Astrocyte of the cerebellum (primary cell): ENCODE data around the gene ASTN2.

Experiments
- DNase-seq: peaks from one replicate; pipeline ENCODE4 v3.0.0-alpha.2; 2011; ENCODE audit warnings: low read depth
- H3K4me3 ChIP-seq: 2 replicates; pipeline ENCODE4 v1.5.1; 2011; ENCODE audit warnings: mild to moderate bottlenecking, low read depth, low read length, moderate library complexity
- in situ Hi-C: cut with HindIII; loops from 2 replicates; pipeline ENCODE4 v1.10.0; 2017; ENCODE audit warnings: low sequenced_read_pairs
- TF ChIP-seq, protein P1 (sequence below): IDR thresholded peaks from 2 replicates; pipeline ENCODE4 v1.5.1; 2012; ENCODE audit warnings: low read length, low read depth, moderate library complexity, mild to moderate bottlenecking; ENCODE audit errors: missing control alignments

The ASTN2 gene

DNA sequence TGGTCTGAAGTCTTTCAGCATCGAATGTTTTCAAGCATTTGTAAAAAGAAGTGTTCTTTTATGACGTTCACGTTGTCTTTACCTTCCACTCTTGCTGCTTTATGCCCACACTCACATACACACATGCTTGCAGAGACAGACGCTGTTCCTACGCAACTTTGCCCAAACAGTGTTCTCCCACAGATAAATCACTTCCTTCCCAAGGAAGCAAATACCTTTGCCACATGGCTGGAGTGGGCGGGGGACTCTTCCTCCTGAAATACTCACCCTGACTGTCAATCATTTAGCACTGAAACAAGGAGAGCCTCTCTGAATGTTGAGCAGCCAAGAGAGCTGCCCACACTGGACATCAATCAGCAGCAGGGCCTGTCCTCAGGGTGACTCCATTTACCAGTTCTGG, 22.4 kb upstream of the ASTN2 start:
- TF ChIP-seq, protein P1, sequence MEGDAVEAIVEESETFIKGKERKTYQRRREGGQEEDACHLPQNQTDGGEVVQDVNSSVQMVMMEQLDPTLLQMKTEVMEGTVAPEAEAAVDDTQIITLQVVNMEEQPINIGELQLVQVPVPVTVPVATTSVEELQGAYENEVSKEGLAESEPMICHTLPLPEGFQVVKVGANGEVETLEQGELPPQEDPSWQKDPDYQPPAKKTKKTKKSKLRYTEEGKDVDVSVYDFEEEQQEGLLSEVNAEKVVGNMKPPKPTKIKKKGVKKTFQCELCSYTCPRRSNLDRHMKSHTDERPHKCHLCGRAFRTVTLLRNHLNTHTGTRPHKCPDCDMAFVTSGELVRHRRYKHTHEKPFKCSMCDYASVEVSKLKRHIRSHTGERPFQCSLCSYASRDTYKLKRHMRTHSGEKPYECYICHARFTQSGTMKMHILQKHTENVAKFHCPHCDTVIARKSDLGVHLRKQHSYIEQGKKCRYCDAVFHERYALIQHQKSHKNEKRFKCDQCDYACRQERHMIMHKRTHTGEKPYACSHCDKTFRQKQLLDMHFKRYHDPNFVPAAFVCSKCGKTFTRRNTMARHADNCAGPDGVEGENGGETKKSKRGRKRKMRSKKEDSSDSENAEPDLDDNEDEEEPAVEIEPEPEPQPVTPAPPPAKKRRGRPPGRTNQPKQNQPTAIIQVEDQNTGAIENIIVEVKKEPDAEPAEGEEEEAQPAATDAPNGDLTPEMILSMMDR: no peak
- DNase-seq: no peak
- H3K4me3 ChIP-seq: no peak overlapping the region
- in situ Hi-C loops: no loop called here

DNA sequence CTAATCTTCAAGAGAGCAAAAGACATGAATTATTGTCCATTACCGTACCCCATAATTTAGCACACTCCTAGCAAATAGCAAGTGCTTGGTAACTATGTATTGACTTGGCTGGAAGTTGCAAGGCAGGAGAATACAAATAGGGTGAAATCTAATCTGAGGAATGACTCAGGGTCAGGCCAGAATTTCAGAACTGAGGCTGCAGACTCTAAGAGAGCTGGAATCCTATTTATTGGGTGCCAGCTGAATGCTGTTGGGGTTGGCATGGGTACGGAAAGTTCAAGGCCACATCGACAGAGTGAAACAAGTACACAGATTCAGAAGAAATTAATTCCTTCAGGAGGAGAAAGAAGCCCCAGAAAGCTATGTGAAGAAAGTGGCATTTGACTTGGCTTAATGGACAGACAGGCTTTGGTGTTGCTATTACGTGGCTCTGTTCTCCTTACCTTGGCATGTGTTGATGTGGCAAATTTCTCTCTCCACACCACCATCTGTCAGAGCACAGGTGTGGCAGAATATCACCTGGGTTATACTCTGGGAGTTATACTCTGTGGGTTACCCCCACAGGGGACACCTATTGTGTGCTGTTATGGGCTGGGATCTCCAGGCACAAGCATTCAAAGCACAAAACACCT, 20.9 kb upstream of the ASTN2 start:
- TF ChIP-seq, protein P1: no peak
- no peak overlapping the region for H3K4me3 ChIP-seq
- in situ Hi-C loops: no loop called here
- no peak for DNase-seq

DNA sequence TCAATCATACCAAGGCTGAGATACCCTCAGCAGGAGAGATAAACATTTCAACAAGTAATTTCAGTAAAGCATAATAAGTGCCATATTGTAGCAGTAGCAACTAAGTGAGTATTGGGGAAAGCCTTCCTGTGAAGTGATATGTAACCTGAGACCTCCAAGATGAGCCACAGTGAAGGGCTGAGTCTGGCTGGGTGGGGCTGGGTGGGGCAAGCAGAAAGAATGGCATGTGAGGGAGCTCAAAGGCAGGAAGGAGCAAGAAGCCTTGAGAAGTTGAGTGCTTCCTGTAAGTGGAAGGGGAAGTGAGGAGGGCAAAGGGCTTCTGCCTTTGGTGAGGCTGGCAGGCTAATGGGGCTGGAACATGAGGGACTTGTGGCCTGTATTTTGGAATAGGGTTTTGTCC, 19.7 kb upstream of the ASTN2 start:
- no peak for DNase-seq
- no peak overlapping the region for H3K4me3 ChIP-seq
- in situ Hi-C loops: no loop called here
- TF ChIP-seq, protein P1: no peak

DNA sequence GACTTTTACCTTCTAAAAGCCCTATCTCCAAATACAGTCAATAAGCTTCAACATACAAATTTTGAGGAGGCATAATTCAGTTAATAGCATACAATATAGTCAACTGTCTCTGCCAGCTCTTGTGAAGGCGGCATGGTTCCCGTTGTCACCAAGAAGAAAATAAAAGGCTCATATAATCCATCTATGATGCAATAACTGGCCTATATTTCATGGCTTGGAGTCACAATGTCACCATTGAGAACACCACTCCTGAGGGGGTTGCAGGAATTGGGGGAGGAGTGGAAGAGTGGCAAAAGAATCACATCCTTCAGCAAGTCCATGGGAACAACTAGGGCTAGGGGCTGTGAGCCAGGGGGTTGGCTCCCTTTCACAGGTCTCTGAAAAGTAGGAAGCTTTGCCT, 16.0 kb upstream of the ASTN2 start:
- TF ChIP-seq, protein P1: no peak
- H3K4me3 ChIP-seq: no peak overlapping the region
- no peak for DNase-seq
- in situ Hi-C loops: no loop called here

DNA sequence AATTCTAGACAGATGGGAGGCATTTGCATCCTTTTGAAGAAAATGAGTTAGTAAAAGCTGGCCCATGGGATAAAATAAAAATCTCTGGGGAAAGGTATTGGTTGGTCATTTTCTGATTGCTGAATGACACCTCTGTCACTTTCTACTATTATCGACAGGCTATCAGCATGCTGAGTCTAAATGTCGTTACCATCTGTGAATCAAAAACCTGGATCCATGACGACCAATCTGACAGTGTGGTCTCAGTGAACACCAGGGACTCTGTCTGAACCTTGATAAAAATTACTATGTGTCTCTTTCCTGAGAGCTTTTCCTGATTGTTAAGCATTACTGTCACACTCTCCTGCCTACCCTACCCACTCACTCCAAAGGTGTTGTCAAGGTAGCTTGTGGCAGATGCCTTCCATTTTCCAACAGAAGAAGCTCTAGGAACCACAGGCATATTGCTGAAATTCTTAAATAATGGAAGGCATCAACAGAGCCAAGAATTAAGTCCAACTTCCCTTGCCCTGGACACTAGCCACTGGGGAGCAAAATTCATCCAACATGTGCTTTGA, 12.6 kb upstream of the ASTN2 start:
- in situ Hi-C loops: no loop called here
- DNase-seq: no peak
- TF ChIP-seq, protein P1: no peak

DNA sequence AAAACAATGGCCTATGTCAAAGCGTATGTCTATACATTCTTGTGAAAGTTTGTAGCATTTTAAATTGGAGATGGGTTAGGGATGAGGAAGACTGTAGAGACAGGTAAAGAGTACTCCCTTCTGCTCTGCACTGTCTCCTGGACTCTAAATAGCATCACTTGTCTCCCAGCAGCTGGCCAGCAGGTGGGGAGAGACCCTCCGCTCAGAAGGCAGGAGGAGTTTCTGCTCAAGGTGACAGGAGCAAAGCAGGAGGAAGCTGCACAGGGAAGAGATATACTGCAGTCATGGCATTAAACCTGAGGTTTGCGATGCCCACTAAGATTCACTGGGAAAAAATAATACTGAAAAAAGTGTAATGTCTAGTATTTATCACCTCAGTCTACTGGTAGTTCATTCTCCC, 10.7 kb upstream of the ASTN2 start:
- DNase-seq: no peak
- no peak overlapping the region for H3K4me3 ChIP-seq
- TF ChIP-seq, protein P1: no peak
- in situ Hi-C loops: no loop called here

More for the DNA sequence above, 12.6 kb upstream of the ASTN2 start:
- H3K4me3 ChIP-seq: no peak overlapping the region
